GM23338 (cell line): ENCODE data around the gene S1PR3. TPM values are rescaled to one million over a fixed set of nuclear protein-coding genes. Genes with fewer than 3 reads are reported as not detected.

Source experiments
- ATAC-seq: fragments of 200-7000 bp; cut with Tn5 transposase; 3 replicates; pipeline ENCODE4 v1.9.1; 2020
- DNase-seq: peaks from one replicate; pipeline ENCODE4 v3.0.0-alpha.2; 2015; ENCODE audit warnings: low spot score
- H2AFZ ChIP-seq: fragments of 200-600 bp; sonication (generic); 2 replicates; pipeline ENCODE4 v1.8.0; 2016; ENCODE audit warnings: antibody characterized with exemption, mild to moderate bottlenecking, moderate library complexity
- H3F3A ChIP-seq: fragments of 200-600 bp; sonication (generic); replicated peaks from 2 replicates; pipeline ENCODE4 v1.8.0; 2017; ENCODE audit warnings: antibody characterized with exemption, mixed run types, low read depth
- H3K27ac ChIP-seq: fragments of 200-600 bp; sonication (generic); 2 replicates; pipeline ENCODE4 v1.6.1; 2016; ENCODE audit warnings: low read depth
- H3K27me3 ChIP-seq: fragments of 200-600 bp; sonication (generic); 2 replicates; pipeline ENCODE4 v1.8.0; 2016; ENCODE audit warnings: mild to moderate bottlenecking, mixed run types, moderate library complexity; ENCODE audit not compliant: insufficient read depth
- H3K36me3 ChIP-seq: fragments of 200-600 bp; sonication (generic); 2 replicates; pipeline ENCODE4 v1.8.0; 2016; ENCODE audit warnings: mild to moderate bottlenecking; ENCODE audit not compliant: insufficient read depth
- H3K4me1 ChIP-seq: fragments of 200-600 bp; sonication (generic); 2 replicates; pipeline ENCODE4 v1.8.0; 2016; ENCODE audit warnings: mild to moderate bottlenecking, moderate library complexity; ENCODE audit not compliant: insufficient read depth
- H3K4me2 ChIP-seq: fragments of 200-600 bp; sonication (generic); 2 replicates; pipeline ENCODE4 v1.7.1; 2017; ENCODE audit warnings: mixed run types
- H3K4me3 ChIP-seq: fragments of 200-600 bp; sonication (generic); 2 replicates; pipeline ENCODE4 v1.6.1; 2016; ENCODE audit warnings: mixed run types
- H3K79me2 ChIP-seq: fragments of 200-600 bp; sonication (generic); replicated peaks from 2 replicates; pipeline ENCODE4 v1.8.0; 2017; ENCODE audit warnings: mild to moderate bottlenecking; ENCODE audit not compliant: insufficient read depth
- H3K9me2 ChIP-seq: fragments of 200-600 bp; sonication (generic); 2 replicates; pipeline ENCODE4 v1.8.0; 2017; ENCODE audit not compliant: insufficient read depth
- H4K20me1 ChIP-seq: fragments of 200-600 bp; sonication (generic); replicated peaks from 2 replicates; pipeline ENCODE4 v1.8.0; 2017; ENCODE audit warnings: mild to moderate bottlenecking; ENCODE audit not compliant: insufficient read depth
- H3K27ac Mint-ChIP-seq: 2 replicates; pipeline ENCODE4 v1.8.0; 2020; ENCODE audit warnings: inconsistent platforms, mild to moderate bottlenecking, moderate library complexity, mixed read lengths
- H3K27me3 Mint-ChIP-seq: 3 replicates; pipeline ENCODE4 v1.8.0; 2022; ENCODE audit warnings: low read depth, mild to moderate bottlenecking, moderate library complexity, mixed read lengths, inconsistent platforms; ENCODE audit not compliant: insufficient read depth, poor library complexity
- H3K36me3 Mint-ChIP-seq: 3 replicates; pipeline ENCODE4 v1.8.0; 2021; ENCODE audit warnings: low read depth, mild to moderate bottlenecking, inconsistent platforms, moderate library complexity, mixed read lengths
- H3K4me1 Mint-ChIP-seq: 3 replicates; pipeline ENCODE4 v1.8.0; 2020; ENCODE audit warnings: mild to moderate bottlenecking, inconsistent platforms, mixed read lengths
- H3K4me3 Mint-ChIP-seq: 3 replicates; pipeline ENCODE4 v1.8.0; 2021; ENCODE audit warnings: moderate library complexity, mild to moderate bottlenecking, inconsistent platforms, mixed read lengths
- H3K9me3 Mint-ChIP-seq: 3 replicates; pipeline ENCODE4 v1.8.0; 2020; ENCODE audit warnings: moderate library complexity, mild to moderate bottlenecking, inconsistent platforms, mixed read lengths
- CREB1 ChIP-seq: fragments of 250-450 bp; sonication (Bioruptor Pico); IDR thresholded peaks from 2 replicates; pipeline ENCODE4 v1.5.0; 2020; ENCODE audit warnings: low read depth, mild to moderate bottlenecking, moderate library complexity
- CTCF ChIP-seq, 2 experiments: fragments of 200-600 bp in 1 of 2; sonication (generic) in 1 of 2; conservative IDR thresholded peaks; 2 replicates each; pipeline versions ENCODE4 v1.5.1 to v1.6.1; 2016 to 2017; ENCODE audit warnings: antibody characterized with exemption in 2 of 2, low read depth in 2 of 2, mild to moderate bottlenecking in 2 of 2, moderate library complexity in 1 of 2
- ETS1 ChIP-seq: IDR thresholded peaks from 2 replicates; pipeline ENCODE4 v1.6.1; 2016; ENCODE audit warnings: antibody characterized with exemption
- EZH2phosphoT487 ChIP-seq: fragments of 200-600 bp; sonication (generic); IDR thresholded peaks from one replicate; pipeline ENCODE4 v1.8.1; 2018; ENCODE audit warnings: antibody characterized with exemption; ENCODE audit not compliant: unreplicated experiment
- JUNB ChIP-seq: IDR thresholded peaks from one replicate; pipeline ENCODE4 v1.6.1; 2016; ENCODE audit warnings: antibody characterized with exemption; ENCODE audit not compliant: unreplicated experiment
- NANOG ChIP-seq: IDR thresholded peaks from 2 replicates; pipeline ENCODE4 v1.6.1; 2016; ENCODE audit warnings: antibody characterized with exemption, borderline replicate concordance
- POLR2AphosphoS5 ChIP-seq: IDR thresholded peaks from 2 replicates; pipeline ENCODE4 v1.6.1; 2016; ENCODE audit warnings: antibody characterized with exemption, low read depth
- STAT1 ChIP-seq: IDR thresholded peaks from one replicate; pipeline ENCODE4 v1.6.1; 2016; ENCODE audit warnings: antibody characterized with exemption; ENCODE audit not compliant: unreplicated experiment
- ZNF114 ChIP-seq: fragments of 250-450 bp; sonication (Bioruptor Pico); IDR thresholded peaks from 2 replicates; pipeline ENCODE4 v1.5.0; 2020; ENCODE audit warnings: mild to moderate bottlenecking, moderate library complexity
- polyA plus RNA-seq: library from polyadenylated mRNA; unstranded; fragments of >200 nt; fragmentation: Nextera tagmentation; extraction: Ambion mirVana; gene quantifications from 2 replicates; pipeline ENCODE4 v1.2.1, GENCODE V29; 2016
- total RNA-seq: library from RNA; depleted of rRNA; stranded (reverse); fragments of >200 nt; shearing (Covaris generic); gene quantifications from 2 replicates; pipeline ENCODE4 v1.2.3, GENCODE V29; 2014

S1PR3 gene
- total and polyA plus RNA-seq, 2 experiments from 2014 or later: 2.1 to 7.6 TPM

GRCh38 chr9:88949961-88950340, 41.3 kb upstream of the S1PR3 start:
- Histone ChIP-seq H4K20me1 (no peaks in the 10 kb centered on the region), H3F3A (no peaks in the 10 kb centered on the region), H3K4me1 (no peaks in the 10 kb centered on the region), H3K36me3 (no peaks in the 10 kb centered on the region), H3K4me2 (0 out of 2 replicates have a peak overlapping the region, but pooled peaks have one; percentile 38), H3K27me3 (no peaks in the 10 kb centered on the region), H3K27ac (no peak overlapping the region), H3K9me2 (peaks cover 4% of the 10 kb centered on the region; the same call in 1 of the 2 replicates), H3K79me2 (no peaks in the 10 kb centered on the region), H3K4me3 (no peak overlapping the region), H2AFZ (no peak overlapping the region)
- Mint-ChIP-seq H3K4me3 (no peak overlapping the region), H3K27ac (no peak overlapping the region), H3K9me3 (no peaks in the 10 kb centered on the region; the same call in 2 of the 3 replicates), H3K27me3 (peaks cover 13% of the 10 kb centered on the region), H3K36me3 (no peaks in the 10 kb centered on the region), H3K4me1 (peaks cover 8% of the 10 kb centered on the region)
- TF ChIP-seq JUNB (no peak), POLR2AphosphoS5 (no peak)
- DNase-seq: no peak
- ATAC-seq: no peak

GRCh38 chr9:88950341-88951154, 40.7 kb upstream of the S1PR3 start:
- no peak for ATAC-seq
- Histone ChIP-seq H3K4me3 (no peak overlapping the region), H2AFZ (no peak overlapping the region), H3K27ac (no peak overlapping the region), H3K4me2 (no peak overlapping the region), H4K20me1 (no peaks in the 10 kb centered on the region), H3K79me2 (no peaks in the 10 kb centered on the region), H3F3A (no peaks in the 10 kb centered on the region), H3K9me2 (peaks cover 4% of the 10 kb centered on the region; the same call in 1 of the 2 replicates), H3K27me3 (no peaks in the 10 kb centered on the region), H3K4me1 (no peaks in the 10 kb centered on the region), H3K36me3 (no peaks in the 10 kb centered on the region)
- no peak for TF ChIP-seq ETS1
- TF ChIP-seq CTCF (conservative IDR thresholded peaks at IDR 0.05; ENCODE audit: low read depth in 2 of 2): no peak
- no peak for TF ChIP-seq STAT1
- Mint-ChIP-seq H3K27ac (no peak overlapping the region), H3K4me3 (no peak overlapping the region), H3K27me3 (peaks cover 13% of the 10 kb centered on the region), H3K9me3 (no peaks in the 10 kb centered on the region; the same call in 2 of the 3 replicates), H3K4me1 (peaks cover 8% of the 10 kb centered on the region), H3K36me3 (no peaks in the 10 kb centered on the region)
- no peak for DNase-seq

- no peaks in the 10 kb centered on the region for H3K79me2 ChIP-seq
- H3K27me3 ChIP-seq: no peaks in the 10 kb centered on the region
- DNase-seq (no peak), ATAC-seq (no peak)
- H3K9me3 Mint-ChIP-seq: no peaks in the 10 kb centered on the region; the same call in 2 of the 3 replicates
- H3F3A ChIP-seq: no peaks in the 10 kb centered on the region
- no peaks in the 10 kb centered on the region for H4K20me1 ChIP-seq
- H3K36me3 Mint-ChIP-seq: no peaks in the 10 kb centered on the region
- H3K36me3 ChIP-seq: no peaks in the 10 kb centered on the region
- H2AFZ ChIP-seq: no peak overlapping the region
- H3K4me3 Mint-ChIP-seq: no peak overlapping the region
- peaks cover 4% of the 10 kb centered on the region; the same call in 1 of the 2 replicates for H3K9me2 ChIP-seq
- no peak overlapping the region for H3K4me3 ChIP-seq
- H3K27ac Mint-ChIP-seq: no peak overlapping the region
- H3K4me2 ChIP-seq: no peak overlapping the region
- H3K27me3 Mint-ChIP-seq: peaks cover 13% of the 10 kb centered on the region
- H3K4me1 ChIP-seq: no peaks in the 10 kb centered on the region
- peaks cover 8% of the 10 kb centered on the region for H3K4me1 Mint-ChIP-seq
- H3K27ac ChIP-seq: no peak overlapping the region
- TF ChIP-seq CREB1 (no peak), POLR2AphosphoS5 (no peak), ZNF114 (no peak), EZH2phosphoT487 (no peak), NANOG (no peak)
Measured at GRCh38 chr9:88951155-88951542, 40.1 kb upstream of the S1PR3 start.
